ENCODE results near the gene FUT8. TPM values are rescaled to one million over a fixed set of nuclear protein-coding genes. Genes with fewer than 3 reads are reported as not detected.

FUT8 gene
- total RNA-seq, 1 donor from 2014 or later, result 24.3 TPM

GRCh38 chr14:65770681-65771080 is 358.2 kb downstream of the FUT8 start:
- no peak for DNase-seq (ENCODE audit: low spot score)

- no peak for DNase-seq (ENCODE audit: low spot score)
These were observed 358.7 kb downstream of the FUT8 start for GRCh38 chr14:65771271-65771670.

GRCh38 chr14:65772466-65772865 is 359.9 kb downstream of the FUT8 start:
- DNase-seq (ENCODE audit: low spot score), result no peak

GRCh38 chr14:65772921-65773574 is 360.5 kb downstream of the FUT8 start:
- no peak for DNase-seq (ENCODE audit: low spot score)

GRCh38 chr14:65774041-65774440 is 361.5 kb downstream of the FUT8 start:
- DNase-seq (ENCODE audit: low spot score), result no peak

- DNase-seq (ENCODE audit: low spot score), result no peak
These were observed 363.8 kb downstream of the FUT8 start for GRCh38 chr14:65776193-65776852.

GRCh38 chr14:65780566-65780965 is 368.0 kb downstream of the FUT8 start:
- DNase-seq (ENCODE audit: low spot score), result no peak

- DNase-seq (ENCODE audit: low spot score), result no peak
These were observed 370.6 kb downstream of the FUT8 start for GRCh38 chr14:65783101-65783500.

- no peak for DNase-seq (ENCODE audit: low spot score)
These were observed 371.0 kb downstream of the FUT8 start for GRCh38 chr14:65783576-65783975.

GRCh38 chr14:65784574-65784973 is 372.0 kb downstream of the FUT8 start:
- DNase-seq (ENCODE audit: low spot score), result no peak

- no peak for DNase-seq (ENCODE audit: low spot score)
These were observed 374.9 kb downstream of the FUT8 start for GRCh38 chr14:65787461-65787860.

- DNase-seq (ENCODE audit: low spot score), result no peak
These were observed 376.3 kb downstream of the FUT8 start for GRCh38 chr14:65788876-65789275.

GRCh38 chr14:65789363-65789762 is 376.8 kb downstream of the FUT8 start:
- no peak for DNase-seq (ENCODE audit: low spot score)

GRCh38 chr14:65790172-65790815 is 377.8 kb downstream of the FUT8 start:
- no peak for DNase-seq (ENCODE audit: low spot score)

- DNase-seq (ENCODE audit: low spot score), result no peak
These were observed 378.9 kb downstream of the FUT8 start for GRCh38 chr14:65791191-65791981.

- DNase-seq (ENCODE audit: low spot score), result no peak
These were observed 379.8 kb downstream of the FUT8 start for GRCh38 chr14:65792208-65792905.

Small RNAs within 50 kb of the gene (microRNA-seq; reads per million reads assigned to microRNA genes)
- gene MIR625 (ENCODE audit: borderline number of aligned reads), result not detected

Measured in mesenteric fat pad (tissue), 1 donor.